ENCODE data around the gene CEP85. TPM values are rescaled to one million over a fixed set of nuclear protein-coding genes. Genes with fewer than 3 reads are reported as not detected.

Gene CEP85
- total and polyA plus RNA-seq, 9 of the 15 experiments (the other 6 are each of a cell fraction or from before 2014, with no cell fraction given), result 42.1 to 140 (median 92.6) TPM

DNA sequence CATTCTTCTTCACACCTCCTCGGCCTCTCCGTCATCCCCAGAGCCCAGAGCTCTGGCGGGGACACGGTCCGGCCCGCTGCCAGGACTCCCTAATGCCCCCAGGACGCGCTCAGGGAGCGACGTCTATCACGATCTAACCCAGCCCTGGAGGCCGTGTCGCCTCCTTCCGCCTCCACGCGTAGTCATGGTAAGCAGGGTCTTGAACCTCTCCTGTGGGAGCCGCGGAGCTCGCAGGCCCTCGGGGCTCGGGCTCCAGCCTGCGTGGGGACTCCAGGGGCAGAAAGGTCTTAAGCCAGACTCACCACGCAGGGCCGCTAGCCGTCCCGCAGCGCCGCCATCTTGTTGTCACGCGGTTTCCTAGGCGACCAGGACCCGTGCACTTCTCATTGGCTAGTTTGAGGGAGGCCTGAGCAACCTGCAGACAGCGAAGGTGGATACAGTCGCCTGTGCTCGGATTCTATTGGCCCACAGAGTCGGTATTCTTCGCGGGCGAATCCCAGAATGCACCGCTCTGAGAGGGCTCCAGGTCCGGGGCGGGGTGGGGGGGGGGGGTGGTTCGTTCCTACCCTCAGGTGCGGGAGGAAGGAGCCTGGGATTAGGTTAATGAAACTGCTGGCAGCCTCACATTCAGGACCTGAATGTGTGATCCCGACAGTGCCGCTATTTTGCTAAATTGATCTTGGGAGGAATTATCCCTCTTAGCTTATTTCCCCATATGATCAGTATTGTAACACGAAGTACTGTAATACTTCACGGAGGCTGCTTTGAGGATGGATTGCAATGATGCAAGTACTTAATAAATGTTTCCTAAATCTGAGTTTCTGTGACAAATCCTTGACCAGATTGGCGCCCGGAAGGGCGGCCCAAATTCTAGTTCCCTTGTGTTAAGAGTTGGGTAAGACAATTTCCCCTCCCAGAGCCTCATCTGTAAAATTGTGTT, 72.6 kb downstream of the CEP85 start, which contains the start of gene UBXN11 (continued):
- TF ChIP-seq, protein P1, sequence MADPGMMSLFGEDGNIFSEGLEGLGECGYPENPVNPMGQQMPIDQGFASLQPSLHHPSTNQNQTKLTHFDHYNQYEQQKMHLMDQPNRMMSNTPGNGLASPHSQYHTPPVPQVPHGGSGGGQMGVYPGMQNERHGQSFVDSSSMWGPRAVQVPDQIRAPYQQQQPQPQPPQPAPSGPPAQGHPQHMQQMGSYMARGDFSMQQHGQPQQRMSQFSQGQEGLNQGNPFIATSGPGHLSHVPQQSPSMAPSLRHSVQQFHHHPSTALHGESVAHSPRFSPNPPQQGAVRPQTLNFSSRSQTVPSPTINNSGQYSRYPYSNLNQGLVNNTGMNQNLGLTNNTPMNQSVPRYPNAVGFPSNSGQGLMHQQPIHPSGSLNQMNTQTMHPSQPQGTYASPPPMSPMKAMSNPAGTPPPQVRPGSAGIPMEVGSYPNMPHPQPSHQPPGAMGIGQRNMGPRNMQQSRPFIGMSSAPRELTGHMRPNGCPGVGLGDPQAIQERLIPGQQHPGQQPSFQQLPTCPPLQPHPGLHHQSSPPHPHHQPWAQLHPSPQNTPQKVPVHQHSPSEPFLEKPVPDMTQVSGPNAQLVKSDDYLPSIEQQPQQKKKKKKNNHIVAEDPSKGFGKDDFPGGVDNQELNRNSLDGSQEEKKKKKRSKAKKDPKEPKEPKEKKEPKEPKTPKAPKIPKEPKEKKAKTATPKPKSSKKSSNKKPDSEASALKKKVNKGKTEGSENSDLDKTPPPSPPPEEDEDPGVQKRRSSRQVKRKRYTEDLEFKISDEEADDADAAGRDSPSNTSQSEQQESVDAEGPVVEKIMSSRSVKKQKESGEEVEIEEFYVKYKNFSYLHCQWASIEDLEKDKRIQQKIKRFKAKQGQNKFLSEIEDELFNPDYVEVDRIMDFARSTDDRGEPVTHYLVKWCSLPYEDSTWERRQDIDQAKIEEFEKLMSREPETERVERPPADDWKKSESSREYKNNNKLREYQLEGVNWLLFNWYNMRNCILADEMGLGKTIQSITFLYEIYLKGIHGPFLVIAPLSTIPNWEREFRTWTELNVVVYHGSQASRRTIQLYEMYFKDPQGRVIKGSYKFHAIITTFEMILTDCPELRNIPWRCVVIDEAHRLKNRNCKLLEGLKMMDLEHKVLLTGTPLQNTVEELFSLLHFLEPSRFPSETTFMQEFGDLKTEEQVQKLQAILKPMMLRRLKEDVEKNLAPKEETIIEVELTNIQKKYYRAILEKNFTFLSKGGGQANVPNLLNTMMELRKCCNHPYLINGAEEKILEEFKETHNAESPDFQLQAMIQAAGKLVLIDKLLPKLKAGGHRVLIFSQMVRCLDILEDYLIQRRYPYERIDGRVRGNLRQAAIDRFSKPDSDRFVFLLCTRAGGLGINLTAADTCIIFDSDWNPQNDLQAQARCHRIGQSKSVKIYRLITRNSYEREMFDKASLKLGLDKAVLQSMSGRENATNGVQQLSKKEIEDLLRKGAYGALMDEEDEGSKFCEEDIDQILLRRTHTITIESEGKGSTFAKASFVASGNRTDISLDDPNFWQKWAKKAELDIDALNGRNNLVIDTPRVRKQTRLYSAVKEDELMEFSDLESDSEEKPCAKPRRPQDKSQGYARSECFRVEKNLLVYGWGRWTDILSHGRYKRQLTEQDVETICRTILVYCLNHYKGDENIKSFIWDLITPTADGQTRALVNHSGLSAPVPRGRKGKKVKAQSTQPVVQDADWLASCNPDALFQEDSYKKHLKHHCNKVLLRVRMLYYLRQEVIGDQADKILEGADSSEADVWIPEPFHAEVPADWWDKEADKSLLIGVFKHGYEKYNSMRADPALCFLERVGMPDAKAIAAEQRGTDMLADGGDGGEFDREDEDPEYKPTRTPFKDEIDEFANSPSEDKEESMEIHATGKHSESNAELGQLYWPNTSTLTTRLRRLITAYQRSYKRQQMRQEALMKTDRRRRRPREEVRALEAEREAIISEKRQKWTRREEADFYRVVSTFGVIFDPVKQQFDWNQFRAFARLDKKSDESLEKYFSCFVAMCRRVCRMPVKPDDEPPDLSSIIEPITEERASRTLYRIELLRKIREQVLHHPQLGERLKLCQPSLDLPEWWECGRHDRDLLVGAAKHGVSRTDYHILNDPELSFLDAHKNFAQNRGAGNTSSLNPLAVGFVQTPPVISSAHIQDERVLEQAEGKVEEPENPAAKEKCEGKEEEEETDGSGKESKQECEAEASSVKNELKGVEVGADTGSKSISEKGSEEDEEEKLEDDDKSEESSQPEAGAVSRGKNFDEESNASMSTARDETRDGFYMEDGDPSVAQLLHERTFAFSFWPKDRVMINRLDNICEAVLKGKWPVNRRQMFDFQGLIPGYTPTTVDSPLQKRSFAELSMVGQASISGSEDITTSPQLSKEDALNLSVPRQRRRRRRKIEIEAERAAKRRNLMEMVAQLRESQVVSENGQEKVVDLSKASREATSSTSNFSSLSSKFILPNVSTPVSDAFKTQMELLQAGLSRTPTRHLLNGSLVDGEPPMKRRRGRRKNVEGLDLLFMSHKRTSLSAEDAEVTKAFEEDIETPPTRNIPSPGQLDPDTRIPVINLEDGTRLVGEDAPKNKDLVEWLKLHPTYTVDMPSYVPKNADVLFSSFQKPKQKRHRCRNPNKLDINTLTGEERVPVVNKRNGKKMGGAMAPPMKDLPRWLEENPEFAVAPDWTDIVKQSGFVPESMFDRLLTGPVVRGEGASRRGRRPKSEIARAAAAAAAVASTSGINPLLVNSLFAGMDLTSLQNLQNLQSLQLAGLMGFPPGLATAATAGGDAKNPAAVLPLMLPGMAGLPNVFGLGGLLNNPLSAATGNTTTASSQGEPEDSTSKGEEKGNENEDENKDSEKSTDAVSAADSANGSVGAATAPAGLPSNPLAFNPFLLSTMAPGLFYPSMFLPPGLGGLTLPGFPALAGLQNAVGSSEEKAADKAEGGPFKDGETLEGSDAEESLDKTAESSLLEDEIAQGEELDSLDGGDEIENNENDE (IDR thresholded peaks at IDR 0.05; ENCODE audit: low read depth, low read length), result no peak
- TF ChIP-seq ARID4B (CRISPR knock-in tag; IDR thresholded peaks at IDR 0.05) (peak; percentile 99), ZNF589 (CRISPR knock-in tag; IDR thresholded peaks at IDR 0.05; ENCODE audit: low read depth) (no peak), ESRRB (CRISPR knock-in tag; IDR thresholded peaks at IDR 0.05; ENCODE audit: borderline replicate concordance) (no peak), ZKSCAN1 (IDR thresholded peaks at IDR 0.05; ENCODE audit: low read depth, low read length) (no peak), FOXM1 (IDR thresholded peaks at IDR 0.05; ENCODE audit: low read depth) (peak; percentile 87), FOXM1 (CRISPR knock-in tag; IDR thresholded peaks at IDR 0.05; ENCODE audit: low read depth) (peak; percentile 86; the same call in 1 of the 2 replicates), CBX5 (IDR thresholded peaks at IDR 0.05; ENCODE audit: borderline replicate concordance, low read depth) (no peak), ARID2 (IDR thresholded peaks at IDR 0.05) (no peak), ZNF76 (CRISPR knock-in tag; IDR thresholded peaks at IDR 0.05; ENCODE audit: borderline replicate concordance) (no peak), NONO (IDR thresholded peaks at IDR 0.05; ENCODE audit: low read depth in 2 of 2, low read length in 1 of 2) (no peak)

All from K562 (cell line).